K562 (cell line): ENCODE data around the gene ZBED4. TPM values are rescaled to one million over a fixed set of nuclear protein-coding genes. Genes with fewer than 3 reads are reported as not detected.

Experiments used
- ATAC-seq: fragments of 200-7000 bp; cut with Tn5 transposase; 3 replicates; pipeline ENCODE4 v1.9.1; 2020; ENCODE audit warnings: moderate library complexity
- BruUV-seq: library from RNA; stranded (reverse); fragments of 400-500 nt; replicated peaks from 2 replicates; lab custom pipeline; 2021; lab: Mats Ljungman, UMichigan
- CTCF ChIA-PET: fragments of 300-600 bp; formaldehyde crosslinking; extraction: SDS; loops from one replicate; lab custom pipeline; 2021; ENCODE audit warnings: low intra/inter-chr PET ratio; lab: Yijun Ruan, JAX
- POLR2A ChIA-PET: fragments of 300-600, 350-650 bp; sonication (Branson Sonifier 250); formaldehyde crosslinking; extraction: SDS; loops from one replicate; lab custom pipeline; 2021; ENCODE audit warnings: antibody characterized with exemption, inconsistent platforms; lab: Yijun Ruan, JAX
- DNase-seq, 4 experiments: peaks; one replicate each; pipeline versions ENCODE4 v3.0.0 to v3.0.0-alpha.2; 2011 to 2018; ENCODE audit warnings: low spot score in 3 of 4, mixed read lengths in 3 of 4; ENCODE audit errors: extremely low read depth in 1 of 4
- FAIRE-seq: peaks from 2 replicates; lab custom pipeline; 2011; peaks lifted over from hg19 to GRCh38; lab: Jason Lieb, UNC
- H2AFZ ChIP-seq: 2 replicates; pipeline ENCODE4 v1.6.0; 2011; ENCODE audit warnings: low read depth, low read length, control low read depth, inconsistent platforms
- H3K27ac ChIP-seq: fragments of 200-600 bp; 3 replicates; pipeline ENCODE4 v1.8.0; 2011; ENCODE audit warnings: low read depth, mild to moderate bottlenecking, control low read depth, inconsistent platforms, low read length, moderate library complexity, mixed read lengths; ENCODE audit errors: extremely low read depth
- H3K27me3 ChIP-seq, 2 experiments: fragments of 300-600 bp in 1 of 2; 2 replicates in 1 of 2; 3 replicates in 1 of 2; pipeline versions ENCODE4 v1.6.0 to v1.8.0; 2011; ENCODE audit warnings: inconsistent platforms in 2 of 2, low read length in 2 of 2, mild to moderate bottlenecking in 1 of 2, mixed read lengths in 1 of 2, moderate library complexity in 1 of 2; ENCODE audit not compliant: control insufficient read depth in 2 of 2, insufficient read depth in 2 of 2
- H3K36me3 ChIP-seq: fragments of 300-600 bp; 3 replicates; pipeline ENCODE4 v1.8.0; 2011; ENCODE audit warnings: mild to moderate bottlenecking, low read length, inconsistent platforms; ENCODE audit not compliant: control insufficient read depth, insufficient read depth
- H3K4me1 ChIP-seq, 2 experiments: fragments of 200-600 bp in 1 of 2; replicated peaks in 1 of 2; 2 replicates in 1 of 2; 3 replicates in 1 of 2; pipeline versions ENCODE4 v1.5.1 to v1.8.0; 2011; ENCODE audit warnings: inconsistent platforms in 2 of 2, low read length in 2 of 2, mild to moderate bottlenecking in 1 of 2, mixed read lengths in 1 of 2, moderate library complexity in 1 of 2; ENCODE audit not compliant: control insufficient read depth in 2 of 2, insufficient read depth in 2 of 2
- H3K4me2 ChIP-seq: 2 replicates; pipeline ENCODE4 v1.6.1; 2011; ENCODE audit warnings: low read length, control low read depth, inconsistent platforms, mixed read lengths; ENCODE audit not compliant: insufficient read depth
- H3K4me3 ChIP-seq: fragments of 200-600 bp; sonication (generic), shearing (Covaris generic); 2 replicates; pipeline ENCODE4 v1.5.1; 2016; ENCODE audit warnings: control low read depth, inconsistent platforms
- H3K79me2 ChIP-seq: fragments of 200-600 bp; 3 replicates; pipeline ENCODE4 v1.8.0; 2011; ENCODE audit warnings: low read length, inconsistent platforms; ENCODE audit not compliant: control insufficient read depth, insufficient read depth
- H3K9ac ChIP-seq, 2 experiments: 2 replicates each; pipeline versions ENCODE4 v1.6.0 to v1.6.1; 2011; ENCODE audit warnings: low read depth in 2 of 2, low read length in 2 of 2, control low read depth in 1 of 2, inconsistent platforms in 1 of 2, mild to moderate bottlenecking in 1 of 2, mixed read lengths in 1 of 2; ENCODE audit not compliant: insufficient read depth in 1 of 2
- H3K9me1 ChIP-seq: one replicate; pipeline ENCODE4 v1.6.0; 2011; ENCODE audit warnings: inconsistent platforms, mild to moderate bottlenecking, low read length, moderate library complexity; ENCODE audit not compliant: control insufficient read depth, insufficient read depth
- H3K9me3 ChIP-seq: replicated peaks from 2 replicates; pipeline ENCODE4 v1.5.1; 2011; ENCODE audit warnings: low read depth, low read length, inconsistent platforms; ENCODE audit not compliant: control insufficient read depth, insufficient read depth
- H4K20me1 ChIP-seq: replicated peaks from 2 replicates; pipeline ENCODE4 v1.6.1; 2011; ENCODE audit warnings: low read length, inconsistent platforms, mixed read lengths; ENCODE audit not compliant: control insufficient read depth, insufficient read depth
- BMI1 ChIP-seq: fragments of 150-350 bp; IDR thresholded peaks from 2 replicates; pipeline ENCODE4 v1.6.1; 2014; ENCODE audit warnings: low read length
- CREB1 ChIP-seq, 2 experiments: sonication (generic) in 1 of 2; formaldehyde crosslinking in 1 of 2; IDR thresholded peaks; 2 replicates each; pipeline versions ENCODE4 v1.6.1 to v1.8.0; 2012 to 2022; ENCODE audit warnings: inconsistent platforms in 1 of 2, mild to moderate bottlenecking in 1 of 2, missing genetic modification reagents in 1 of 2, moderate library complexity in 1 of 2
- CXXC5 ChIP-seq: fragments of 250-450 bp; sonication (Bioruptor Pico); IDR thresholded peaks from 2 replicates; pipeline ENCODE4 v1.8.0; 2022; ENCODE audit warnings: inconsistent platforms, mild to moderate bottlenecking, moderate library complexity
- EP400 ChIP-seq: fragments of 450-650 bp; IDR thresholded peaks from 2 replicates; pipeline ENCODE4 v1.6.1; 2017; ENCODE audit warnings: antibody characterized with exemption, mild to moderate bottlenecking, moderate library complexity
- GATAD2B ChIP-seq: fragments of 450-650 bp; IDR thresholded peaks from 2 replicates; pipeline ENCODE4 v1.6.1; 2017; ENCODE audit warnings: mild to moderate bottlenecking, borderline replicate concordance
- HDAC3 ChIP-seq: fragments of 450-650 bp; IDR thresholded peaks from 2 replicates; pipeline ENCODE4 v1.6.1; 2018; ENCODE audit warnings: borderline replicate concordance, mild to moderate bottlenecking, moderate library complexity; ENCODE audit not compliant: partially characterized antibody
- HNRNPL ChIP-seq: fragments of 200-400 bp; formaldehyde crosslinking; IDR thresholded peaks from 2 replicates; pipeline ENCODE4 v1.6.1; 2017; ENCODE audit warnings: low read depth, mild to moderate bottlenecking, low read length
- MAZ ChIP-seq, 2 experiments: fragments of 450-650 bp in 1 of 2; sonication (generic) in 1 of 2; formaldehyde crosslinking; IDR thresholded peaks in 1 of 2; conservative IDR thresholded peaks in 1 of 2; 2 replicates each; pipeline versions ENCODE4 v1.4.0 to v1.5.0; 2020; ENCODE audit warnings: mild to moderate bottlenecking in 1 of 2, missing genetic modification reagents in 1 of 2
- NCOA2 ChIP-seq, 2 experiments: fragments of 450-650 bp; IDR thresholded peaks; 2 replicates each; pipeline ENCODE4 v1.6.1; 2018; ENCODE audit warnings: mild to moderate bottlenecking in 2 of 2, moderate library complexity in 1 of 2; ENCODE audit not compliant: partially characterized antibody in 2 of 2
- PHB2 ChIP-seq: fragments of 450-650 bp; IDR thresholded peaks from 2 replicates; pipeline ENCODE4 v1.6.1; 2017; ENCODE audit warnings: low read depth
- RAD21 ChIP-seq, 2 experiments: fragments of 250-450 bp in 1 of 2; fragments of 450-650 bp in 1 of 2; sonication (Bioruptor Pico) in 1 of 2; formaldehyde crosslinking in 1 of 2; IDR thresholded peaks in 1 of 2; conservative IDR thresholded peaks in 1 of 2; 2 replicates each; pipeline versions ENCODE4 v1.4.0 to v1.8.0; 2020 to 2022; ENCODE audit warnings: mild to moderate bottlenecking in 2 of 2, moderate library complexity in 1 of 2
- SAFB2 ChIP-seq: fragments of 200-400 bp; formaldehyde crosslinking; IDR thresholded peaks from 2 replicates; pipeline ENCODE4 v1.6.1; 2018; ENCODE audit warnings: borderline replicate concordance, low read length, low read depth, moderate library complexity; ENCODE audit not compliant: severe bottlenecking
- SETDB1 ChIP-seq: IDR thresholded peaks from one replicate; pipeline ENCODE4 v1.6.1; 2012; ENCODE audit warnings: low read length, control low read depth, inconsistent platforms
- ZNF778 ChIP-seq: fragments of 450-650 bp; formaldehyde crosslinking; IDR thresholded peaks from 2 replicates; pipeline ENCODE4 v1.4.0; 2020; ENCODE audit warnings: mild to moderate bottlenecking, moderate library complexity
- WGBS: fragments of 100-300 bp; shearing (Covaris generic); methylation state at CpG from one replicate; pipeline ENCODE4 v1.1.6; 2016; ENCODE audit warnings: low coverage, mixed read lengths; ENCODE audit not compliant: insufficient coverage; ENCODE audit errors: missing lambda C conversion rate; 5-methylcytosine and 5-hydroxymethylcytosine counted together
- in situ Hi-C: fragments of 300-500 bp; cut with MboI; formaldehyde crosslinking; loops from 4 replicates; pipeline ENCODE4 v1.15.0; 2018; ENCODE audit warnings: inconsistent platforms, mixed read lengths
- intact Hi-C: fragments of 100-400 bp; cut with micrococcal nuclease; formaldehyde crosslinking; loops from 2 replicates; pipeline ENCODE4 v1.14.2; 2022
- polyA plus RNA-seq, 8 experiments: library from polyadenylated mRNA; depleted of rRNA in 4 of 8; stranded (reverse) in 5 of 8; unstranded in 3 of 8; fragments of >200 nt; fragmentation: Nextera tagmentation in 2 of 8; fragmentation: Illumina TruSeq in 1 of 8; extraction: Ambion mirVana in 2 of 8; extraction: Trizol in 1 of 8; gene quantifications; 2 replicates each; pipeline versions ENCODE4 v1.2.1 to v1.2.3, GENCODE V29; 2011 to 2014; ENCODE audit warnings: inconsistent platforms in 1 of 8, missing spikeins in 1 of 8
- total RNA-seq, 7 experiments: library from RNA; depleted of rRNA in 6 of 7; stranded (reverse); fragments of >200 nt in 6 of 7; fragmentation: Illumina TruSeq in 2 of 7; extraction: Trizol in 2 of 7; gene quantifications; 2 replicates each; pipeline versions ENCODE4 v1.2.1 to v1.2.3, GENCODE V29; 2011 to 2021; ENCODE audit warnings: low replicate concordance in 1 of 7
- TF ChIP-seq, protein P1 (sequence below): IDR thresholded peaks from 2 replicates; pipeline ENCODE4 v1.6.1; 2012; ENCODE audit warnings: low read depth, low read length, improper control_type of control experiment, borderline replicate concordance

The ZBED4 gene
- total and polyA plus RNA-seq, 9 of the 15 experiments (the other 6 are each of a cell fraction or from before 2014, with no cell fraction given), result 1.5 to 16.8 (median 7.4) TPM

DNA sequence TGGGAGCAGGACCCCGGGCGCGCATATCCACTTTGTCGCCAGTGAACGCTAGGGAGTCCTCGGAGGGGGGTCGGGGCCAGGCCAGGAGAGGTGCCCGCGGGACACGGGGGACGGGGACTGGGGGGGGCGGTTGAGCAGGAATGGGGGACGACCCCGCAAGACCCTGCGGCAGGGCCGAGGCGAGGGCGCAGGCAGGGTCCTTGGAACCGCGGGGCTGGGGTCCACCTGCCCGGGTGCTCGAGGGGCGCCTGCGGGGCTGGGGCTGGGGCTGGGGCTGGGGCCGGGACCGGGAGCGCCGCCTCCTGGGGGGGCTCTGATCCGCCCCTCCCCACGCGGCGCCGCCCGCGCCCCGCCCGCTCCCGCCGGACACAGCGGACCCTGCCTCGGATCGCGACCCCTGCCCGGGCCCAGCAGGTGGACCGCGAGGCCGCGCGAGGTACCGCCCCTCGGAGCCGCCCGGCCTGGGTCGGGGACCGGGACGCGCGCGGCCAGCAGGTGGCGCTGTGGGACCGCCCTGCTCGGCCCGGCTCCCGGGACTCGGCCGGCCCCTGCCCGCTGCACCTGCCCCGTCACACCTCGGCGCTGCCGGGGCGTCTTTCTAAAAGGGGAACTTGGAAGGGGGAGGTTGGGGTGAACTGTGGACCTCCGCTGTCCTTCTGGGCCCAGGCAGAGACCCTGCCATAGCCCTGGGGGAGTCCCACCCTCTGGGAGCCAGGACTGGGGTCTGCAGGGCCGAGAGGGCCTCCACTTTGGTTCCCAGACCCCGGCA is 75.8 kb downstream of the ZBED4 start (continued):
- TF ChIP-seq CXXC5, result peak; percentile 40
- TF ChIP-seq RAD21 (CRISPR knock-in tag; conservative IDR thresholded peaks at IDR 0.05 in 1 of 2, IDR thresholded peaks at IDR 0.05 in 1 of 2), result peak; percentile 75 to 92
- TF ChIP-seq EP400, result no peak
- TF ChIP-seq, protein P1, sequence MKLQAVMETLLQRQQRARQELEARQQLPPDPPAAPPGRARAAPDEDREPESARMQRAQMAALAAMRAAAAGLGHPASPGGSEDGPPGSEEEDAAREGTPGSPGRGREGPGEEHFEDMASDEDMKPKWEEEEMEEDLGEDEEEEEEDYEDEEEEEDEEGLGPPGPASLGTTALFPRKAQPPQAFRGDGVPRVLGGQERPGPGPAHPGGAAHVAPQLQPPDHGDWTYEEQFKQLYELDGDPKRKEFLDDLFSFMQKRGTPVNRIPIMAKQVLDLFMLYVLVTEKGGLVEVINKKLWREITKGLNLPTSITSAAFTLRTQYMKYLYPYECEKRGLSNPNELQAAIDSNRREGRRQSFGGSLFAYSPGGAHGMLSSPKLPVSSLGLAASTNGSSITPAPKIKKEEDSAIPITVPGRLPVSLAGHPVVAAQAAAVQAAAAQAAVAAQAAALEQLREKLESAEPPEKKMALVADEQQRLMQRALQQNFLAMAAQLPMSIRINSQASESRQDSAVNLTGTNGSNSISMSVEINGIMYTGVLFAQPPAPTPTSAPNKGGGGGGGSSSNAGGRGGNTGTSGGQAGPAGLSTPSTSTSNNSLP, result no peak

- no peaks in the 10 kb centered on the region for H3K79me2 ChIP-seq
- H3K4me2 ChIP-seq, result no peak overlapping the region
- BruUV-seq, result no TSS peak
- FAIRE-seq, result no peak
- H3K27me3 ChIP-seq, result no peaks in the 10 kb centered on the region
- H3K9me3 ChIP-seq, result no peaks in the 10 kb centered on the region
- intact Hi-C loops (loop anchor here (1.0 to 5.0 kb wide), 2 partner anchors 42 to 100 kb away; no protein-coding TSS in a partner anchor), in situ Hi-C loops (loop anchor here (5.0 kb wide), 2 partner anchors 62 to 102 kb away; no protein-coding TSS in a partner anchor)
- no peaks in the 10 kb centered on the region for H4K20me1 ChIP-seq
- no peak overlapping the region for H3K9ac ChIP-seq
- H3K4me3 ChIP-seq, result no peak overlapping the region
- CTCF ChIA-PET, result interaction anchor here (0.6 to 3.4 kb wide), 5 partner anchors 83 to 163 kb away, joined by 3 to 37 read pairs (median 4); partner anchors contain the start of gene IL17REL
- no peak for ATAC-seq
- no peak overlapping the region for H2AFZ ChIP-seq
- 0 out of 3 replicates have a peak, but pooled peaks cover 2% of the 10 kb centered on the region for H3K36me3 ChIP-seq
- H3K27ac ChIP-seq, result no peak overlapping the region
- no peak for DNase-seq
- POLR2A ChIA-PET, result interaction anchor here (1.3 kb wide), 1 partner anchor 100 kb away, joined by 5 read pairs; no protein-coding TSS in a partner anchor
- peaks cover 15 to 51% of the 10 kb centered on the region in 2 experiments; a peak in 4 of 5 replicates for H3K4me1 ChIP-seq
- WGBS, result 12% methylated on average over 18 of the region's 21 CpGs
- H3K9me1 ChIP-seq, result no peaks in the 10 kb centered on the region
- TF ChIP-seq HNRNPL, result no peak
- no peak for TF ChIP-seq SETDB1
- no peak for TF ChIP-seq NCOA2 (IDR thresholded peaks at IDR 0.05; ENCODE audit: partially characterized antibody in 2 of 2)
- TF ChIP-seq BMI1, result no peak
- TF ChIP-seq ZNF778 (CRISPR knock-in tag), result no peak
- TF ChIP-seq MAZ (CRISPR knock-in tag; conservative IDR thresholded peaks at IDR 0.05 in 1 of 2, IDR thresholded peaks at IDR 0.05 in 1 of 2), result no peak
- no peak for TF ChIP-seq HDAC3
- no peak for TF ChIP-seq CREB1 (IDR thresholded peaks at IDR 0.05)
- no peak for TF ChIP-seq CREB1 (CRISPR knock-in tag; IDR thresholded peaks at IDR 0.05)
- no peak for TF ChIP-seq PHB2
- TF ChIP-seq, protein P1, result no peak
- no peak for TF ChIP-seq SAFB2
- TF ChIP-seq GATAD2B, result no peak
These were observed 76.4 kb downstream of the ZBED4 start for GRCh38 chr22:49929994-49930575.
